ENCODE results near the gene OPA1.

Gene OPA1

GRCh38 chr3:193744048-193744821, 151.2 kb downstream of the OPA1 start:
- DNase-seq, result no peak

GRCh38 chr3:193744822-193745684, 152.0 kb downstream of the OPA1 start:
- no peak for DNase-seq

GRCh38 chr3:193746832-193747231, 153.8 kb downstream of the OPA1 start:
- DNase-seq, result no peak
